Measurements from ENCODE around the gene ANXA3. TPM values are rescaled to one million over a fixed set of nuclear protein-coding genes. Genes with fewer than 3 reads are reported as not detected.

The ANXA3 gene
- total RNA-seq, 1 donor from 2014 or later, result 87.2 TPM

GRCh38 chr4:78553043-78553396 is 1.4 kb downstream of the ANXA3 start:
- Mint-ChIP-seq H3K36me3 (peaks cover 17% of the 10 kb centered on the region), H3K4me3 (peak overlapping the region; percentile 80), H3K4me1 (peaks cover 54% of the 10 kb centered on the region), H3K27me3 (ENCODE audit: low read depth) (peaks cover 4% of the 10 kb centered on the region), H3K27ac (peak overlapping the region; percentile 97), H3K9me3 (no peaks in the 10 kb centered on the region)
- no peak for DNase-seq (ENCODE audit: low spot score in 2 of 2, unreplicated experiment in 2 of 2)
- no peak for TF ChIP-seq CTCF (IDR thresholded peaks at IDR 0.05; ENCODE audit: unreplicated experiment)

GRCh38 chr4:78553529-78554060 is 2.0 kb downstream of the ANXA3 start:
- H3K27ac Mint-ChIP-seq, result peak overlapping the region; percentile 97
- H3K4me3 Mint-ChIP-seq, result peak overlapping the region; percentile 80
- peaks cover 17% of the 10 kb centered on the region for H3K36me3 Mint-ChIP-seq
- no peak for DNase-seq (ENCODE audit: low spot score in 2 of 2, unreplicated experiment in 2 of 2)
- H3K4me1 Mint-ChIP-seq, result peaks cover 58% of the 10 kb centered on the region
- peaks cover 4% of the 10 kb centered on the region for H3K27me3 Mint-ChIP-seq (ENCODE audit: low read depth)
- H3K9me3 Mint-ChIP-seq, result no peaks in the 10 kb centered on the region
- no peak for TF ChIP-seq CTCF (IDR thresholded peaks at IDR 0.05; ENCODE audit: unreplicated experiment)

- Mint-ChIP-seq H3K9me3 (no peaks in the 10 kb centered on the region), H3K4me3 (no peak overlapping the region), H3K27me3 (ENCODE audit: low read depth) (no peaks in the 10 kb centered on the region), H3K36me3 (peaks cover 17% of the 10 kb centered on the region), H3K27ac (peak overlapping the region; percentile 79), H3K4me1 (peaks cover 55% of the 10 kb centered on the region)
- TF ChIP-seq CTCF (IDR thresholded peaks at IDR 0.05; ENCODE audit: unreplicated experiment), result no peak
- no peak for DNase-seq (ENCODE audit: low spot score in 2 of 2, unreplicated experiment in 2 of 2)
Measured at GRCh38 chr4:78556665-78557064, 5.1 kb downstream of the ANXA3 start.

- no peak for DNase-seq (ENCODE audit: low spot score in 2 of 2, unreplicated experiment in 2 of 2)
- no peak for TF ChIP-seq CTCF (IDR thresholded peaks at IDR 0.05; ENCODE audit: unreplicated experiment)
- H3K4me3 Mint-ChIP-seq, result no peak overlapping the region
- H3K27ac Mint-ChIP-seq, result peak overlapping the region; percentile 64
- H3K4me1 Mint-ChIP-seq, result peaks cover 61% of the 10 kb centered on the region
- no peaks in the 10 kb centered on the region for H3K27me3 Mint-ChIP-seq (ENCODE audit: low read depth)
- H3K36me3 Mint-ChIP-seq, result peaks cover 17% of the 10 kb centered on the region
- no peaks in the 10 kb centered on the region for H3K9me3 Mint-ChIP-seq
Measured at GRCh38 chr4:78557841-78558240, 6.3 kb downstream of the ANXA3 start.

- no peak for DNase-seq (ENCODE audit: low spot score in 2 of 2, unreplicated experiment in 2 of 2)
- no peaks in the 10 kb centered on the region for H3K9me3 Mint-ChIP-seq
- H3K27me3 Mint-ChIP-seq (ENCODE audit: low read depth), result no peaks in the 10 kb centered on the region
- H3K36me3 Mint-ChIP-seq, result peaks cover 17% of the 10 kb centered on the region
- no peak overlapping the region for H3K4me3 Mint-ChIP-seq
- no peak overlapping the region for H3K27ac Mint-ChIP-seq
- peaks cover 60% of the 10 kb centered on the region for H3K4me1 Mint-ChIP-seq
- TF ChIP-seq CTCF (IDR thresholded peaks at IDR 0.05; ENCODE audit: unreplicated experiment), result no peak
Measured at GRCh38 chr4:78558410-78558809, 6.8 kb downstream of the ANXA3 start.
